ENCODE measurements around the gene INTS6.
"Not testable (repeated sequence)": the region's sequence is repeated elsewhere in the genome, so short reads cannot be mapped to it uniquely, and the experiment has no call there.

The INTS6 gene

GRCh38 chr13:51432576-51432975 lies 20.3 kb downstream of the INTS6 start:
- H3K36me3 ChIP-seq (ENCODE audit: control insufficient read depth, insufficient read depth, low read length) = peaks cover 59% of the 10 kb centered on the region
- peaks cover 40% of the 10 kb centered on the region for H3K4me1 ChIP-seq (ENCODE audit: control insufficient read depth, insufficient read depth, low read length)
- no peak overlapping the region for H3K4me3 ChIP-seq (ENCODE audit: low read depth, low read length)
- H3K9me3 ChIP-seq (ENCODE audit: control insufficient read depth, insufficient read depth, low read length) = no peaks in the 10 kb centered on the region
- no peak overlapping the region for H3K9ac ChIP-seq (ENCODE audit: low read depth, low read length)
- H3K27me3 ChIP-seq (ENCODE audit: control insufficient read depth, insufficient read depth, low read length) = no peaks in the 10 kb centered on the region
- H3K27ac ChIP-seq (ENCODE audit: low read depth, low read length) = no peak overlapping the region

GRCh38 chr13:51426982-51427381 lies 25.9 kb downstream of the INTS6 start:
- Histone ChIP-seq H3K27ac (ENCODE audit: low read depth, low read length) (peak overlapping the region; percentile 88), H3K27me3 (ENCODE audit: control insufficient read depth, insufficient read depth, low read length) (no peaks in the 10 kb centered on the region), H3K9ac (ENCODE audit: low read depth, low read length) (no peak overlapping the region), H3K4me1 (ENCODE audit: control insufficient read depth, insufficient read depth, low read length) (peaks cover 68% of the 10 kb centered on the region), H3K4me3 (ENCODE audit: low read depth, low read length) (no peak overlapping the region), H3K9me3 (ENCODE audit: control insufficient read depth, insufficient read depth, low read length) (no peaks in the 10 kb centered on the region), H3K36me3 (ENCODE audit: control insufficient read depth, insufficient read depth, low read length) (peaks cover 33% of the 10 kb centered on the region)

- H3K4me1 ChIP-seq (ENCODE audit: control insufficient read depth, insufficient read depth, low read length) = peaks cover 71% of the 10 kb centered on the region
Measured at GRCh38 chr13:51425410-51426042, 27.3 kb downstream of the INTS6 start.

DNA sequence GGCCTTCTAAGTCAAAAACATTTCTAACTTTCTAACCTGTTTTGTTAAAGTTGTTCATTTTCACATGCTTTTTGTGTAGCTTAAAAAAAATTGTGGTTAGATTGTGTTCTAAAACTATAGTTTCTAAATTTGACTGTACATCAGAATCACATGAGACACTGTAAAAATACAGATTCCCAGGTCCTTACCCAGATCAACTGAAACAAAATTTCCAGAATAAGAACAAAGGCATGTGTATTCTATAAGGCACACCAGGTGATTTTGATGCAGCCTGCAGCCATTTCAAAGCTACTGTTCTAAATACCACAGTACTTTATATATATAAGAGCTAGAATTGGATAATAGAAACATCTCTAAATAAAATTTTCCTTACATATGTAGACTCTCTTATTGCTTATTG lies 29.1 kb downstream of the INTS6 start:
- no peaks in the 10 kb centered on the region for H3K27me3 ChIP-seq (ENCODE audit: control insufficient read depth, insufficient read depth, low read length)

More at GRCh38 chr13:51425410-51426042, 27.3 kb downstream of the INTS6 start:
- Histone ChIP-seq H3K4me3 (ENCODE audit: low read depth, low read length) (peak overlapping the region; percentile 37), H3K9me3 (ENCODE audit: control insufficient read depth, insufficient read depth, low read length) (no peaks in the 10 kb centered on the region), H3K27me3 (ENCODE audit: control insufficient read depth, insufficient read depth, low read length) (no peaks in the 10 kb centered on the region), H3K36me3 (ENCODE audit: control insufficient read depth, insufficient read depth, low read length) (peaks cover 38% of the 10 kb centered on the region), H3K9ac (ENCODE audit: low read depth, low read length) (no peak overlapping the region), H3K27ac (ENCODE audit: low read depth, low read length) (peak overlapping the region; percentile 88)

GRCh38 chr13:51422484-51422883 lies 30.4 kb downstream of the INTS6 start:
- H3K4me1 ChIP-seq (ENCODE audit: control insufficient read depth, insufficient read depth, low read length) = peaks cover 67% of the 10 kb centered on the region

More for the DNA sequence above, 29.1 kb downstream of the INTS6 start:
- peaks cover 35% of the 10 kb centered on the region for H3K36me3 ChIP-seq (ENCODE audit: control insufficient read depth, insufficient read depth, low read length)
- H3K4me1 ChIP-seq (ENCODE audit: control insufficient read depth, insufficient read depth, low read length) = peaks cover 71% of the 10 kb centered on the region
- no peak overlapping the region for H3K4me3 ChIP-seq (ENCODE audit: low read depth, low read length)
- H3K9me3 ChIP-seq (ENCODE audit: control insufficient read depth, insufficient read depth, low read length) = no peaks in the 10 kb centered on the region
- peak overlapping the region; percentile 88 for H3K27ac ChIP-seq (ENCODE audit: low read depth, low read length)
- no peak overlapping the region for H3K9ac ChIP-seq (ENCODE audit: low read depth, low read length)

GRCh38 chr13:51420681-51421490 lies 31.9 kb downstream of the INTS6 start:
- Histone ChIP-seq H3K36me3 (ENCODE audit: control insufficient read depth, insufficient read depth, low read length) (peaks cover 42% of the 10 kb centered on the region), H3K9me3 (ENCODE audit: control insufficient read depth, insufficient read depth, low read length) (peaks cover 6% of the 10 kb centered on the region; the same call in 1 of the 2 replicates), H3K9ac (ENCODE audit: low read depth, low read length) (no peak overlapping the region), H3K4me3 (ENCODE audit: low read depth, low read length) (no peak overlapping the region), H3K27ac (ENCODE audit: low read depth, low read length) (no peak overlapping the region), H3K27me3 (ENCODE audit: control insufficient read depth, insufficient read depth, low read length) (no peaks in the 10 kb centered on the region), H3K4me1 (ENCODE audit: control insufficient read depth, insufficient read depth, low read length) (peaks cover 53% of the 10 kb centered on the region)

More at GRCh38 chr13:51422484-51422883, 30.4 kb downstream of the INTS6 start:
- no peaks in the 10 kb centered on the region for H3K27me3 ChIP-seq (ENCODE audit: control insufficient read depth, insufficient read depth, low read length)
- no peak overlapping the region for H3K4me3 ChIP-seq (ENCODE audit: low read depth, low read length)
- peaks cover 35% of the 10 kb centered on the region for H3K36me3 ChIP-seq (ENCODE audit: control insufficient read depth, insufficient read depth, low read length)
- H3K9me3 ChIP-seq (ENCODE audit: control insufficient read depth, insufficient read depth, low read length) = no peaks in the 10 kb centered on the region
- H3K9ac ChIP-seq (ENCODE audit: low read depth, low read length) = no peak overlapping the region
- no peak overlapping the region for H3K27ac ChIP-seq (ENCODE audit: low read depth, low read length)

- Histone ChIP-seq H3K27ac (ENCODE audit: low read depth, low read length) (no peak overlapping the region), H3K9ac (ENCODE audit: low read depth, low read length) (no peak overlapping the region), H3K9me3 (ENCODE audit: control insufficient read depth, insufficient read depth, low read length) (peaks cover 8% of the 10 kb centered on the region; the same call in 1 of the 2 replicates), H3K4me1 (ENCODE audit: control insufficient read depth, insufficient read depth, low read length) (peaks cover 36% of the 10 kb centered on the region), H3K36me3 (ENCODE audit: control insufficient read depth, insufficient read depth, low read length) (peaks cover 46% of the 10 kb centered on the region), H3K4me3 (ENCODE audit: low read depth, low read length) (no peak overlapping the region), H3K27me3 (ENCODE audit: control insufficient read depth, insufficient read depth, low read length) (no peaks in the 10 kb centered on the region)
Measured at GRCh38 chr13:51419001-51419636, 33.7 kb downstream of the INTS6 start.

DNA sequence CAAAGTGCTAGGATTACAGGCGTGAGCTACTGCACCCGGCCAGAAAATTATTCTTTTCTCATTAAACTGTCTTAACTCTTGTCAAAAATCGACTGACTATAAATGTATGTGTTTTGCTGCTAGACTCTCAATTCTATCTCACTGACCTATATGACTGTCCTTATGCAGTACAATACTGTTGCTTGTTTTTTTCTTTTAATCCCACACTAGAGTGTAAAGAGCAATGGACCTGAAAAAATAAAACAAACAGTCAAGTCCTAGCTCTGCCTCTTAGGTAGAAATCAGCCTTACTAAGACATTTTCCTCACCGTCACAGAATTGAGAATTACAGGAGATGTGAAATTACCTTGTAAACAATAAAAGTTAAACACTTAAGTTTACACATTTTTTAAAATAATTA lies 35.1 kb downstream of the INTS6 start:
- peaks cover 24% of the 10 kb centered on the region for H3K4me1 ChIP-seq (ENCODE audit: control insufficient read depth, insufficient read depth, low read length)
- H3K9ac ChIP-seq (ENCODE audit: low read depth, low read length) = no peak overlapping the region
- peaks cover 51% of the 10 kb centered on the region for H3K36me3 ChIP-seq (ENCODE audit: control insufficient read depth, insufficient read depth, low read length)
- H3K27ac ChIP-seq (ENCODE audit: low read depth, low read length) = no peak overlapping the region
- H3K4me3 ChIP-seq (ENCODE audit: low read depth, low read length) = no peak overlapping the region
- H3K27me3 ChIP-seq (ENCODE audit: control insufficient read depth, insufficient read depth, low read length) = no peaks in the 10 kb centered on the region
- H3K9me3 ChIP-seq (ENCODE audit: control insufficient read depth, insufficient read depth, low read length) = peaks cover 8% of the 10 kb centered on the region; the same call in 1 of the 2 replicates

DNA sequence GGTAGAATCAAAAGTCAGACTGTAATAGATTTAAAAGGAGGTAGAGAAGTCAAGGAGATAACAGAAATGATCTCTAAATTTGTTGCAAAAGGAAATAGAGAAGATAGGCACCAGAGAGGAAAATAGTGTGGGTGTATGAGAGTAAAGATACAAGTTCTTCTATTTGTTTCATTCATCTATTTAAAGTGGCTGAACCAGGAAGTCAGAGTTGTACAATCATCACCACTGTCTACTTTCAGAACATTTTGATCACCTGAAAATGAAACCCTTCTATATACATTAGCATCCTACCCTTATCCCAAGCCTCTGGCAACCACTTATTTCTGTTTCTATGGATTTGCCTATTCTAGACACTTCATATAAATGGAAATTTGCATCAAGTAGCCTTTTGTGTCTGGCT lies 36.7 kb downstream of the INTS6 start:
- no peak overlapping the region for H3K27ac ChIP-seq (ENCODE audit: low read depth, low read length)
- H3K4me3 ChIP-seq (ENCODE audit: low read depth, low read length) = no peak overlapping the region
- no peak overlapping the region for H3K9ac ChIP-seq (ENCODE audit: low read depth, low read length)
- peaks cover 8% of the 10 kb centered on the region; the same call in 1 of the 2 replicates for H3K9me3 ChIP-seq (ENCODE audit: control insufficient read depth, insufficient read depth, low read length)
- peaks cover 61% of the 10 kb centered on the region for H3K36me3 ChIP-seq (ENCODE audit: control insufficient read depth, insufficient read depth, low read length)
- H3K4me1 ChIP-seq (ENCODE audit: control insufficient read depth, insufficient read depth, low read length) = peaks cover 14% of the 10 kb centered on the region
- H3K27me3 ChIP-seq (ENCODE audit: control insufficient read depth, insufficient read depth, low read length) = no peaks in the 10 kb centered on the region

DNA sequence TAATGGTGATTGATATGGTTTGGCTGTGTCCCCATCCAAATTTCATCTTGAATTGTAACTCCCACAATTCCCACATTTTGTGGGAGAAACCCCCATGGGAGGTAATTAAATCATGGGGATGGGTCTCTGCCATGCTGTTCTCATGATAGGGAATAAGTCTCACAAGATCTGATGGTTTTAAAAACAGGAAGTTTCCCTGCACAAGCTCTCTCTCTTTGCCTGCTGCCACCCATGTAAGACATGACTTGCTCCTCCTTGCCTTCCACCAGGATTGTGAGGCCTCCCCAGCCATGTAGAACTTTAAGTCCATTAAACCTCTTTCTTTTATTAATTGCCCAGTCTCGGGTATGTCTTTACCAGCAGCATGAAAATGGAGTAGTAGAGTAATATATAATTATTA lies 37.5 kb downstream of the INTS6 start:
- not testable (repeated sequence) for H3K27ac ChIP-seq (ENCODE audit: low read depth, low read length); H3K4me3 ChIP-seq (ENCODE audit: low read depth, low read length); H3K9me3 ChIP-seq (ENCODE audit: control insufficient read depth, insufficient read depth, low read length); H3K4me1 ChIP-seq (ENCODE audit: control insufficient read depth, insufficient read depth, low read length); H3K27me3 ChIP-seq (ENCODE audit: control insufficient read depth, insufficient read depth, low read length); H3K9ac ChIP-seq (ENCODE audit: low read depth, low read length)
- peaks cover 53% of the 10 kb centered on the region for H3K36me3 ChIP-seq (ENCODE audit: control insufficient read depth, insufficient read depth, low read length)

DNA sequence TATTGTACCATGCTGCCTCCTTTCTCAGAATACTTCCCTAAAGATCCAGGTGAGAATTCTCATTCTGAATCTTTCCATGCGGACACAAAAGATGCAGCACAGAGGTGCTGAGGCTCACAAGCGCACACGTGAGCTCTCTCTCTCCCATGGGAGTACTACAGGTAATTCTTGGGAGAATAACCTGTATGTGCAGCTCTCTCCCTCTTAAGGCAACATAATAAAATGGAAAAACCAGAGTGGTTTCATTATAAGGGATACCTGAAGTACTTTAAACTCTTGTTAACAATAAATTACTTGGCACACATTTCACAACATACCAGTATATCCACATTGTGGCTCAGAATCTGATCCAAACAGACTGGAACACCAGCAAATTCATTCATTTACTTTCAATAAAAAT lies 40.4 kb downstream of the INTS6 start:
- peaks cover 8% of the 10 kb centered on the region; the same call in 1 of the 2 replicates for H3K9me3 ChIP-seq (ENCODE audit: control insufficient read depth, insufficient read depth, low read length)
- 0 out of 2 replicates have a peak overlapping the region, but pooled peaks have one; percentile 1 for H3K9ac ChIP-seq (ENCODE audit: low read depth, low read length)
- no peaks in the 10 kb centered on the region for H3K27me3 ChIP-seq (ENCODE audit: control insufficient read depth, insufficient read depth, low read length)
- no peak overlapping the region for H3K27ac ChIP-seq (ENCODE audit: low read depth, low read length)
- peaks cover 31% of the 10 kb centered on the region for H3K36me3 ChIP-seq (ENCODE audit: control insufficient read depth, insufficient read depth, low read length)
- H3K4me3 ChIP-seq (ENCODE audit: low read depth, low read length) = no peak overlapping the region
- H3K4me1 ChIP-seq (ENCODE audit: control insufficient read depth, insufficient read depth, low read length) = peaks cover 8% of the 10 kb centered on the region
